GM04503 (cell line): ENCODE measurements around the gene SLC15A3.
A peak's percentile ranks its signal among the peaks of the same experiment; 100 is the strongest.
"Not testable (repeated sequence)": the region's sequence is repeated elsewhere in the genome, so short reads cannot be mapped to it uniquely, and the experiment has no call there.

Source experiments
- DNase-seq: peaks from one replicate; pipeline ENCODE4 v3.0.0-alpha.2; 2012; ENCODE audit warnings: low read depth

The SLC15A3 gene

GRCh38 chr11:60974726-60975125 lies 22.8 kb upstream of the SLC15A3 start:
- DNase-seq, result no peak

- not testable (repeated sequence) for DNase-seq
Observed at GRCh38 chr11:60974316-60974715, 22.3 kb upstream of the SLC15A3 start.

- no peak for DNase-seq
Observed at GRCh38 chr11:60973699-60974098, 21.7 kb upstream of the SLC15A3 start.

- DNase-seq, result no peak
Observed at GRCh38 chr11:60972182-60973030, 20.4 kb upstream of the SLC15A3 start.

GRCh38 chr11:60971520-60971919 lies 19.5 kb upstream of the SLC15A3 start, which contains the start of gene CD6:
Gene CD6, plus strand, starts transcription at chr11:60971680. Its CDS starts 186 bp downstream, at chr11:60971866.
- no peak for DNase-seq

GRCh38 chr11:60970890-60971289 lies 18.9 kb upstream of the SLC15A3 start:
- DNase-seq, result no peak

GRCh38 chr11:60970369-60970774 lies 18.4 kb upstream of the SLC15A3 start:
- no peak for DNase-seq

- DNase-seq, result no peak
Observed at GRCh38 chr11:60968223-60968622, 16.2 kb upstream of the SLC15A3 start.

- no peak for DNase-seq
Observed at GRCh38 chr11:60966890-60967289, 14.9 kb upstream of the SLC15A3 start.

GRCh38 chr11:60964801-60965200 lies 12.8 kb upstream of the SLC15A3 start:
- DNase-seq, result no peak

GRCh38 chr11:60960405-60960804 lies 8.4 kb upstream of the SLC15A3 start:
- no peak for DNase-seq

- peak; percentile 15 for DNase-seq
Observed at GRCh38 chr11:60959431-60959830, 7.5 kb upstream of the SLC15A3 start.

GRCh38 chr11:60957188-60957587 lies 5.2 kb upstream of the SLC15A3 start:
- peak; percentile 12 for DNase-seq

- DNase-seq, result no peak
Observed at GRCh38 chr11:60955571-60955970, 3.6 kb upstream of the SLC15A3 start.

- no peak for DNase-seq
Observed at GRCh38 chr11:60954421-60954820, 2.4 kb upstream of the SLC15A3 start.

GRCh38 chr11:60953781-60954180 lies 1.8 kb upstream of the SLC15A3 start:
- DNase-seq, result no peak

- DNase-seq, result no peak
Observed at GRCh38 chr11:60952742-60953170, 780 bp upstream of the SLC15A3 start.

GRCh38 chr11:60951606-60951903 lies 421 bp downstream of the SLC15A3 start:
- DNase-seq, result no peak

- DNase-seq, result no peak
Observed at GRCh38 chr11:60950933-60951605, 907 bp downstream of the SLC15A3 start.

- no peak for DNase-seq
Observed at GRCh38 chr11:60950024-60950423, 2.0 kb downstream of the SLC15A3 start.

- no peak for DNase-seq
Observed at GRCh38 chr11:60948250-60948649, 3.7 kb downstream of the SLC15A3 start.

- no peak for DNase-seq
Observed at GRCh38 chr11:60947700-60948099, 4.3 kb downstream of the SLC15A3 start.

- DNase-seq, result no peak
Observed at GRCh38 chr11:60946601-60947264, 5.2 kb downstream of the SLC15A3 start.
